ENCODE results near the gene CDCA7.

GRCh38 chr2:173388795-173389194 lies 34.1 kb downstream of the CDCA7 start:
- TF ChIP-seq, protein P1, sequence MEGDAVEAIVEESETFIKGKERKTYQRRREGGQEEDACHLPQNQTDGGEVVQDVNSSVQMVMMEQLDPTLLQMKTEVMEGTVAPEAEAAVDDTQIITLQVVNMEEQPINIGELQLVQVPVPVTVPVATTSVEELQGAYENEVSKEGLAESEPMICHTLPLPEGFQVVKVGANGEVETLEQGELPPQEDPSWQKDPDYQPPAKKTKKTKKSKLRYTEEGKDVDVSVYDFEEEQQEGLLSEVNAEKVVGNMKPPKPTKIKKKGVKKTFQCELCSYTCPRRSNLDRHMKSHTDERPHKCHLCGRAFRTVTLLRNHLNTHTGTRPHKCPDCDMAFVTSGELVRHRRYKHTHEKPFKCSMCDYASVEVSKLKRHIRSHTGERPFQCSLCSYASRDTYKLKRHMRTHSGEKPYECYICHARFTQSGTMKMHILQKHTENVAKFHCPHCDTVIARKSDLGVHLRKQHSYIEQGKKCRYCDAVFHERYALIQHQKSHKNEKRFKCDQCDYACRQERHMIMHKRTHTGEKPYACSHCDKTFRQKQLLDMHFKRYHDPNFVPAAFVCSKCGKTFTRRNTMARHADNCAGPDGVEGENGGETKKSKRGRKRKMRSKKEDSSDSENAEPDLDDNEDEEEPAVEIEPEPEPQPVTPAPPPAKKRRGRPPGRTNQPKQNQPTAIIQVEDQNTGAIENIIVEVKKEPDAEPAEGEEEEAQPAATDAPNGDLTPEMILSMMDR (IDR thresholded peaks at IDR 0.05 in 8 of 11, conservative IDR thresholded peaks at IDR 0.05 in 3 of 11) = no peak
- TF ChIP-seq POLR2AphosphoS5 (IDR thresholded peaks at IDR 0.05) = no peak
